ENCODE measurements around the gene MLYCD. TPM values are rescaled to one million over a fixed set of nuclear protein-coding genes. Genes with fewer than 3 reads are reported as not detected.

Gene MLYCD
- total and polyA plus RNA-seq, 9 donors: 4.4 to 11.8 (median 7.6) TPM

GRCh38 chr16:83958137-83958845 is 59.4 kb downstream of the MLYCD start:
- intact Hi-C loops (cut with DNase I): loop anchor here in 1 of 4 donors (5.0 kb wide), 1 partner anchor 104 kb away; no protein-coding TSS in a partner anchor
- H3K9me3 ChIP-seq: no peaks in the 10 kb centered on the region
- TF ChIP-seq EP300 (IDR thresholded peaks at IDR 0.05) (no peak), POLR2A (IDR thresholded peaks at IDR 0.05) (no peak), CTCF (IDR thresholded peaks at IDR 0.05) (no peak)
- no peak overlapping the region for H3K27ac ChIP-seq
- no peak overlapping the region for H3K4me3 ChIP-seq
- no peaks in the 10 kb centered on the region for H3K27me3 ChIP-seq
- DNase-seq: no peak
- H3K4me1 ChIP-seq (ENCODE audit: insufficient read depth): peaks cover 3% of the 10 kb centered on the region
- H3K36me3 ChIP-seq: no peaks in the 10 kb centered on the region
- WGBS, 3 donors: 85 to 89% (median 86%) methylated on average over 21 of the region's 21 CpGs

DNA sequence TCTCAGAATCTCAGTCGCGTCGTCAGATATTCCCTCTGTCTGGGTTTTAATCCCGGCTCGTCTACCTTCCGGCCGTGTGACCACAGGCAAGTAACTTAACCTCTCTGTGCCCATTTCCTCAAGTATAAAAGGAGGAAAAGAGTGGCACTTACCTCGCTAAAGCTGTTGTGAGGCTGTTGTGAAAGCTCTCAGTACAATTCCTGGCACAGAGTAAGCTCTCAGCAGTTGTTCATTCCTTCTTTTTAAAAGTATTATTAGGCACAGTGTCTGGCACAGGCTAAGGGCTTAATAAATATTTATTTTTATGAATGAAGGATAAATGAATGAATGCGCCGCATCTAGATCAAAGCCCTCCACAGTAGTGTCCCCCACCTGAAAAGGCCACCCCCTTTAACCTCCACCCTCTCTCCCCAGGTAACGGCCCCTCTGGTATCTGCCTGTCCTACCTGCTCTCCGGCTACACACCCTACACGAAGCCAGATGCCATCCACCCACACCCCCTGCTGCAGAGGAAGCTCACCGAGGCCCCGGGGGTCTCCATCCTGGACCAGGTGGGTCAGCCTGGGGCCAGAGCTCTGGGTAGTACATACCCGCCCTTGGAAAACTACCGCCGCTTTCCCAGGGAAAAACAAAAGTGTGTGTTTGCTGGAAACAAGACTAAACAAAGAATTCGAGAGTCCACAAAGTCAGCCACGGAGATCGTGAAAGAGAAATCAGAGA is 60.1 kb downstream of the MLYCD start:
- Histone ChIP-seq H3K27me3 (no peaks in the 10 kb centered on the region), H3K4me1 (ENCODE audit: insufficient read depth) (no peaks in the 10 kb centered on the region), H3K27ac (no peak overlapping the region), H3K9me3 (no peaks in the 10 kb centered on the region), H3K36me3 (no peaks in the 10 kb centered on the region), H3K4me3 (no peak overlapping the region)
- DNase-seq: no peak
- intact Hi-C loops (cut with DNase I): loop anchor here in 1 of 4 donors (5.0 kb wide), 1 partner anchor 103 kb away; no protein-coding TSS in a partner anchor
- WGBS, 3 donors: 67 to 80% (median 75%) methylated on average over 21 of the region's 21 CpGs
- TF ChIP-seq EP300 (IDR thresholded peaks at IDR 0.05) (no peak), CTCF (IDR thresholded peaks at IDR 0.05) (no peak), POLR2A (IDR thresholded peaks at IDR 0.05) (no peak)

GRCh38 chr16:83959656-83960434 is 60.9 kb downstream of the MLYCD start:
- intact Hi-C loops (cut with DNase I): loop anchor here in 3 of 4 donors (5.0 to 10.0 kb wide), 5 partner anchors 102 to 525 kb away; partner anchors contain the start of gene TAF1C (in 1 of the 3)
- WGBS, 3 donors: 73 to 80% (median 75%) methylated on average over 12 of the region's 12 CpGs
- DNase-seq: no peak
- H3K4me1 ChIP-seq (ENCODE audit: insufficient read depth): no peaks in the 10 kb centered on the region
- no peaks in the 10 kb centered on the region for H3K9me3 ChIP-seq
- TF ChIP-seq POLR2A (IDR thresholded peaks at IDR 0.05): no peak
- H3K4me3 ChIP-seq: no peak overlapping the region
- no peaks in the 10 kb centered on the region for H3K36me3 ChIP-seq
- H3K27ac ChIP-seq: no peak overlapping the region
- H3K27me3 ChIP-seq: no peaks in the 10 kb centered on the region

- TF ChIP-seq EP300 (IDR thresholded peaks at IDR 0.05) (no peak), CTCF (IDR thresholded peaks at IDR 0.05) (no peak), POLR2A (IDR thresholded peaks at IDR 0.05) (no peak)
- whole genome bisulfite sequencing, 3 donors: 90 to 92% (median 92%) methylated on average over 29 of the region's 29 CpGs
- H3K4me1 ChIP-seq (ENCODE audit: insufficient read depth): no peaks in the 10 kb centered on the region
- H3K9me3 ChIP-seq: no peaks in the 10 kb centered on the region
- intact Hi-C loops (cut with DNase I): loop anchor here in 2 of 4 donors (10.0 kb wide), 4 partner anchors 104 to 524 kb away; partner anchors contain the start of gene TAF1C (in 1 of the 2)
- H3K27me3 ChIP-seq: no peaks in the 10 kb centered on the region
- no peak overlapping the region for H3K27ac ChIP-seq
- H3K4me3 ChIP-seq: no peak overlapping the region
- no peak for DNase-seq
- no peaks in the 10 kb centered on the region for H3K36me3 ChIP-seq
These were observed 61.8 kb downstream of the MLYCD start for GRCh38 chr16:83960521-83961249.

All from ovary (tissue), 9 donors.